GM12878 (cell line): ENCODE data around the gene RELL2. TPM values are rescaled to one million over a fixed set of nuclear protein-coding genes. Genes with fewer than 3 reads are reported as not detected.

Experiments used
- ATF7 ChIP-seq: fragments of 450-650 bp; IDR thresholded peaks from 2 replicates; pipeline ENCODE4 v1.6.1; 2016; ENCODE audit warnings: low read depth, mild to moderate bottlenecking
- BCL11A ChIP-seq: IDR thresholded peaks from 2 replicates; pipeline ENCODE4 v1.6.1; 2011; ENCODE audit warnings: low read depth, low read length
- BMI1 ChIP-seq: fragments of 450-650 bp; IDR thresholded peaks from 2 replicates; pipeline ENCODE4 v1.6.1; 2016; ENCODE audit warnings: mild to moderate bottlenecking, moderate library complexity, borderline replicate concordance
- CBFB ChIP-seq: IDR thresholded peaks from 2 replicates; pipeline ENCODE4 v1.6.1; 2016; ENCODE audit warnings: antibody characterized with exemption, low read depth
- EED ChIP-seq: sonication (generic); IDR thresholded peaks from 2 replicates; pipeline ENCODE4 v1.6.1; 2016; ENCODE audit warnings: antibody characterized with exemption, low read depth
- ETV6 ChIP-seq, 2 experiments: fragments of 450-650 bp in 1 of 2; IDR thresholded peaks in 1 of 2; conservative IDR thresholded peaks in 1 of 2; 2 replicates each; pipeline ENCODE4 v1.6.1; 2014; ENCODE audit warnings: antibody characterized with exemption in 1 of 2, borderline replicate concordance in 1 of 2, low read depth in 1 of 2, mild to moderate bottlenecking in 1 of 2, moderate library complexity in 1 of 2
- FOXM1 ChIP-seq: IDR thresholded peaks from 2 replicates; pipeline ENCODE4 v1.6.1; 2012; ENCODE audit warnings: low read depth, mild to moderate bottlenecking, inconsistent platforms, low read length, moderate library complexity
- HDAC6 ChIP-seq: fragments of 200-600 bp; sonication (generic); IDR thresholded peaks from one replicate; pipeline ENCODE4 v1.8.0; 2017; ENCODE audit warnings: antibody characterized with exemption; ENCODE audit not compliant: unreplicated experiment
- IKZF2 ChIP-seq, 2 experiments: fragments of 450-650 bp; IDR thresholded peaks; 2 replicates each; pipeline ENCODE4 v1.6.1; 2017; ENCODE audit warnings: mild to moderate bottlenecking in 2 of 2, moderate library complexity in 2 of 2
- JUNB ChIP-seq: IDR thresholded peaks from 2 replicates; pipeline ENCODE4 v1.6.1; 2016; ENCODE audit warnings: antibody characterized with exemption, mild to moderate bottlenecking
- MEF2A ChIP-seq: IDR thresholded peaks from 2 replicates; pipeline ENCODE4 v1.6.1; 2011; ENCODE audit warnings: low read depth, mild to moderate bottlenecking, low read length, moderate library complexity; ENCODE audit not compliant: insufficient read depth
- MEF2B ChIP-seq: fragments of 450-650 bp; IDR thresholded peaks from 2 replicates; pipeline ENCODE4 v1.6.1; 2018; ENCODE audit warnings: mild to moderate bottlenecking, moderate library complexity; ENCODE audit not compliant: partially characterized antibody, poor library complexity, severe bottlenecking
- MXI1 ChIP-seq: fragments of 150-350 bp; IDR thresholded peaks from 2 replicates; pipeline ENCODE4 v1.6.1; 2011; ENCODE audit warnings: low read depth, mild to moderate bottlenecking, inconsistent platforms, low read length, improper control_type of control experiment
- NBN ChIP-seq: fragments of 450-650 bp; IDR thresholded peaks from 2 replicates; pipeline ENCODE4 v1.6.1; 2016
- NFIC ChIP-seq: IDR thresholded peaks from 2 replicates; pipeline ENCODE4 v1.6.1; 2012; ENCODE audit warnings: low read depth, mild to moderate bottlenecking, inconsistent platforms, low read length, moderate library complexity
- NFYB ChIP-seq: IDR thresholded peaks from 2 replicates; pipeline ENCODE4 v1.6.1; 2011; ENCODE audit warnings: low read depth, mild to moderate bottlenecking, low read length, improper control_type of control experiment, moderate library complexity; ENCODE audit not compliant: insufficient read depth
- PAX5 ChIP-seq: IDR thresholded peaks from 2 replicates; pipeline ENCODE4 v1.6.1; 2011; ENCODE audit warnings: low read depth, low read length, borderline replicate concordance
- PAX8 ChIP-seq: fragments of 450-650 bp; IDR thresholded peaks from 2 replicates; pipeline ENCODE4 v1.6.1; 2017; ENCODE audit warnings: mild to moderate bottlenecking, moderate library complexity
- PML ChIP-seq: IDR thresholded peaks from 2 replicates; pipeline ENCODE4 v1.6.1; 2012; ENCODE audit warnings: low read length, inconsistent platforms
- SMAD1 ChIP-seq: fragments of 450-650 bp; IDR thresholded peaks from 2 replicates; pipeline ENCODE4 v1.6.1; 2018; ENCODE audit warnings: mild to moderate bottlenecking, low read depth; ENCODE audit not compliant: partially characterized antibody
- ZBED1 ChIP-seq: IDR thresholded peaks from 2 replicates; pipeline ENCODE4 v1.6.1; 2016; ENCODE audit warnings: borderline replicate concordance
- ZNF217 ChIP-seq: fragments of 450-650 bp; IDR thresholded peaks from 2 replicates; pipeline ENCODE4 v1.6.1; 2017; ENCODE audit warnings: antibody characterized with exemption, mild to moderate bottlenecking
- polyA plus RNA-seq, 11 experiments: library from polyadenylated mRNA; depleted of rRNA in 4 of 11; unstranded in 6 of 11; stranded (reverse) in 5 of 11; fragments of >200 nt; fragmentation: Nextera tagmentation in 4 of 11; fragmentation: Illumina TruSeq in 1 of 11; extraction: Ambion mirVana in 4 of 11; extraction: Trizol in 1 of 11; gene quantifications; 1 replicate in 1 of 11; 2 replicates in 10 of 11; pipeline versions ENCODE4 v1.2.1 to v1.2.3, GENCODE V29; 2011 to 2016; ENCODE audit warnings: inconsistent platforms in 2 of 11, missing spikeins in 2 of 11, low read depth in 1 of 11
- total RNA-seq, 4 experiments: library from RNA; depleted of rRNA in 3 of 4; stranded (reverse); fragments of >200 nt in 3 of 4; fragmentation: Illumina TruSeq in 1 of 4; extraction: Trizol in 1 of 4; gene quantifications; 2 replicates each; pipeline versions ENCODE4 v1.2.1 to v1.2.3, GENCODE V29; 2013 to 2021
- TF ChIP-seq, protein P1 (sequence below): fragments of 150-350 bp; IDR thresholded peaks from 2 replicates; pipeline ENCODE4 v1.6.1; 2016; ENCODE audit warnings: low read depth, low read length
- TF ChIP-seq, protein P2 (sequence below): fragments of 450-650 bp; IDR thresholded peaks from 2 replicates; pipeline ENCODE4 v1.6.1; 2016; ENCODE audit warnings: mild to moderate bottlenecking
- TF ChIP-seq, protein P3 (sequence below): fragments of 450-650 bp; IDR thresholded peaks from 2 replicates; pipeline ENCODE4 v1.6.1; 2017; ENCODE audit warnings: low read depth, mild to moderate bottlenecking, moderate library complexity

RELL2 gene
- total and polyA plus RNA-seq, 10 of the 15 experiments (the other 5 are each of a cell fraction or from before 2014, with no cell fraction given), result 0.23 to 21.4 (median 7.1) TPM

DNA sequence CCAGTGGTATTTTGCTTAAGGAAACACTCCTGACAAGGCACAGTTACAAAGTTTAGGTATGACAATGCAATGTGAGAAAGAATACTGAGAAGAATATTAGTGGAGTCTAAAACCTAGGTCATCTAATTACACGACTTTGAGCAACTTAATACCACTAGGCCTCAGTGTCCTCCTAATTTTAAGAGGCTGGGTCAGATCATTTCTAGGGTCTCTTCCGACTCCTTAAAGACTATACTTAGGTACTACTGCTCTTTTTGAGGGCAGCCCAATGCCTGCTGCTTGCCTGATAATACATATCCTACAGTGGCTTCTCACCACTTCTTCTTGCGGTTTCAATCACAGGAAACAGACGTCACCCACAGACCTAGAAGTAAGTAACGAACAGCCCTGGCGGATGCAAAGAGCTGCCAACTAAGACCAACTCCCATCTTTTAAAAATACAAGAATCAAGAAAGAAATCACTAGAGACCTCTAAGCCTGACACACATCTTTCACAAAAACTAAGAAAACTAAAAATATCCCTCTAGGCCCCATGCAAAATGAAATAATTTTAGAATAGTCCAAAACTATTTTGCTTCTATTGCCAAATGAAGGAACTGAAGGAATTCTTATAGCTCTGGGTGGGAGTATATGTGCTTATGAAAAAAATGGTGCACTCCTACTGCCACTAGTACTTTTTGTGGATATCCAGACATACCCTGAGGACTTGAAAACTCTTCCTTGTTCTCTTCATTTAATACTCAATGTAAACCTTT lies 31.1 kb upstream of the RELL2 start (continued):
- TF ChIP-seq, protein P1, sequence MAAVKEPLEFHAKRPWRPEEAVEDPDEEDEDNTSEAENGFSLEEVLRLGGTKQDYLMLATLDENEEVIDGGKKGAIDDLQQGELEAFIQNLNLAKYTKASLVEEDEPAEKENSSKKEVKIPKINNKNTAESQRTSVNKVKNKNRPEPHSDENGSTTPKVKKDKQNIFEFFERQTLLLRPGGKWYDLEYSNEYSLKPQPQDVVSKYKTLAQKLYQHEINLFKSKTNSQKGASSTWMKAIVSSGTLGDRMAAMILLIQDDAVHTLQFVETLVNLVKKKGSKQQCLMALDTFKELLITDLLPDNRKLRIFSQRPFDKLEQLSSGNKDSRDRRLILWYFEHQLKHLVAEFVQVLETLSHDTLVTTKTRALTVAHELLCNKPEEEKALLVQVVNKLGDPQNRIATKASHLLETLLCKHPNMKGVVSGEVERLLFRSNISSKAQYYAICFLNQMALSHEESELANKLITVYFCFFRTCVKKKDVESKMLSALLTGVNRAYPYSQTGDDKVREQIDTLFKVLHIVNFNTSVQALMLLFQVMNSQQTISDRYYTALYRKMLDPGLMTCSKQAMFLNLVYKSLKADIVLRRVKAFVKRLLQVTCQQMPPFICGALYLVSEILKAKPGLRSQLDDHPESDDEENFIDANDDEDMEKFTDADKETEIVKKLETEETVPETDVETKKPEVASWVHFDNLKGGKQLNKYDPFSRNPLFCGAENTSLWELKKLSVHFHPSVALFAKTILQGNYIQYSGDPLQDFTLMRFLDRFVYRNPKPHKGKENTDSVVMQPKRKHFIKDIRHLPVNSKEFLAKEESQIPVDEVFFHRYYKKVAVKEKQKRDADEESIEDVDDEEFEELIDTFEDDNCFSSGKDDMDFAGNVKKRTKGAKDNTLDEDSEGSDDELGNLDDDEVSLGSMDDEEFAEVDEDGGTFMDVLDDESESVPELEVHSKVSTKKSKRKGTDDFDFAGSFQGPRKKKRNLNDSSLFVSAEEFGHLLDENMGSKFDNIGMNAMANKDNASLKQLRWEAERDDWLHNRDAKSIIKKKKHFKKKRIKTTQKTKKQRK, result no peak
- TF ChIP-seq MXI1 (peak; percentile 27; the same call in 1 of the 2 replicates), BCL11A (peak; percentile 90), NFYB (peak; percentile 43; the same call in 1 of the 2 replicates), PAX8 (no peak), ZNF217 (no peak), NBN (peak; percentile 85), BMI1 (no peak), CBFB (peak; percentile 95), IKZF2 (IDR thresholded peaks at IDR 0.05) (peak; percentile 82 to 83; a peak in 3 of 4 replicates), ZBED1 (peak; percentile 47; the same call in 1 of the 2 replicates), NFIC (peak; percentile 91), ATF7 (peak; percentile 95), PAX5 (peak; percentile 46; the same call in 1 of the 2 replicates), JUNB (peak; percentile 80), HDAC6 (no peak), EED (peak; percentile 91), MEF2A (peak; percentile 64; the same call in 1 of the 2 replicates), SMAD1 (no peak), ETV6 (conservative IDR thresholded peaks at IDR 0.05 in 1 of 2, IDR thresholded peaks at IDR 0.05 in 1 of 2; ENCODE audit: borderline replicate concordance in 1 of 2, low read depth in 1 of 2) (peak in 1 of 2 experiments; percentile 86; a peak in 2 of 4 replicates), PML (0 out of 2 replicates have a peak, but pooled peaks have one; percentile 28), FOXM1 (peak; percentile 83), MEF2B (peak; percentile 38)
- TF ChIP-seq, protein P2, sequence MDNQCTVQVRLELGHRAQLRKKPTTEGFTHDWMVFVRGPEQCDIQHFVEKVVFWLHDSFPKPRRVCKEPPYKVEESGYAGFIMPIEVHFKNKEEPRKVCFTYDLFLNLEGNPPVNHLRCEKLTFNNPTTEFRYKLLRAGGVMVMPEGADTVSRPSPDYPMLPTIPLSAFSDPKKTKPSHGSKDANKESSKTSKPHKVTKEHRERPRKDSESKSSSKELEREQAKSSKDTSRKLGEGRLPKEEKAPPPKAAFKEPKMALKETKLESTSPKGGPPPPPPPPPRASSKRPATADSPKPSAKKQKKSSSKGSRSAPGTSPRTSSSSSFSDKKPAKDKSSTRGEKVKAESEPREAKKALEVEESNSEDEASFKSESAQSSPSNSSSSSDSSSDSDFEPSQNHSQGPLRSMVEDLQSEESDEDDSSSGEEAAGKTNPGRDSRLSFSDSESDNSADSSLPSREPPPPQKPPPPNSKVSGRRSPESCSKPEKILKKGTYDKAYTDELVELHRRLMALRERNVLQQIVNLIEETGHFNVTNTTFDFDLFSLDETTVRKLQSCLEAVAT, result peak; percentile 87
- TF ChIP-seq, protein P3, sequence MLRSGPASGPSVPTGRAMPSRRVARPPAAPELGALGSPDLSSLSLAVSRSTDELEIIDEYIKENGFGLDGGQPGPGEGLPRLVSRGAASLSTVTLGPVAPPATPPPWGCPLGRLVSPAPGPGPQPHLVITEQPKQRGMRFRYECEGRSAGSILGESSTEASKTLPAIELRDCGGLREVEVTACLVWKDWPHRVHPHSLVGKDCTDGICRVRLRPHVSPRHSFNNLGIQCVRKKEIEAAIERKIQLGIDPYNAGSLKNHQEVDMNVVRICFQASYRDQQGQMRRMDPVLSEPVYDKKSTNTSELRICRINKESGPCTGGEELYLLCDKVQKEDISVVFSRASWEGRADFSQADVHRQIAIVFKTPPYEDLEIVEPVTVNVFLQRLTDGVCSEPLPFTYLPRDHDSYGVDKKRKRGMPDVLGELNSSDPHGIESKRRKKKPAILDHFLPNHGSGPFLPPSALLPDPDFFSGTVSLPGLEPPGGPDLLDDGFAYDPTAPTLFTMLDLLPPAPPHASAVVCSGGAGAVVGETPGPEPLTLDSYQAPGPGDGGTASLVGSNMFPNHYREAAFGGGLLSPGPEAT, result peak; percentile 79; the same call in 1 of the 2 replicates
